Activated CD4-positive, alpha-beta T cell treated with anti-CD3 and anti-CD28 coated beads for 24 hours (primary cell): ENCODE results near the gene LCORL.
"Not testable (repeated sequence)": the region's sequence is repeated elsewhere in the genome, so short reads cannot be mapped to it uniquely, and the experiment has no call there.

Experiments
- DNase-seq, 2 donors: peaks; one replicate each; pipeline ENCODE4 v3.0.0-alpha.2; 2020; ENCODE audit warnings: low read depth in 2 of 2

Gene LCORL

DNA sequence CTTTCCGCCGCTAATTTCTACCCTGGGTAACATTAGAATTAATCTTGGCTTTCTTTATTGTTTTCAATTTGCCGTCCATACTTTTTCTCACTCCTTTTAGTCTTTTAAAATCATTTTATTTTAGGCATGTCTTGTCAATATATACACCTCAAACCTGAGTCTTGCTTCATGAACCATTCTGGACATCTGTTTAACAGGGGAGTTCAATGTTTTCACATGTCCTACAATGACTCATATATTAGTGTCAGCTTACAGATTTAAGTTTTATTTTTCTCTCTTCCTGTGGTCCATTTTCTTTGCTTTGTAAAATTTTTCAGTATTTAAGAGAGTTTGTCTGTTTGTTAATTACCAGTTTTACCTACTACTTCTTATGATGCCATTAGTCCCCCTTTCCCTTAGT lies 89.5 kb downstream of the LCORL start:
- DNase-seq = no peak

GRCh38 chr4:17930256-17930655 lies 91.3 kb downstream of the LCORL start:
- no peak for DNase-seq

DNA sequence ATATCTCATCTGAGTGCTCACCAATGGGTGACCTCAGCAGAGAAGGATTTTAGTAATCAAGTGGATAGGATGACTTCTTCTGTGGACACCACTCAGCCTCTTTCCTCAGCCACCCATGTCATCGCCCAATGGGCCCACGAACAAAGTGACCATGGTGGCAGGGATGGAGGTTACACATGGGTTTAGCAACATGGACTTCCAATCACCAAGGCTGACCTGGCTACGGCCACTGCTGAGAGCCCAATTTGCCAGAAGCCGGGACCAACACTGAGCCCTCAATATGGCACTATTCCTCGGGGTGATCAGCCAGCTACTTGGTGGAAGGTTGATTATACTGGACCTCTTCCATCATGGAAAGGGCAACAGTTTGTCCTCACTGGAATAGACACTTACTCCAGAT lies 97.4 kb downstream of the LCORL start:
- DNase-seq = no peak

DNA sequence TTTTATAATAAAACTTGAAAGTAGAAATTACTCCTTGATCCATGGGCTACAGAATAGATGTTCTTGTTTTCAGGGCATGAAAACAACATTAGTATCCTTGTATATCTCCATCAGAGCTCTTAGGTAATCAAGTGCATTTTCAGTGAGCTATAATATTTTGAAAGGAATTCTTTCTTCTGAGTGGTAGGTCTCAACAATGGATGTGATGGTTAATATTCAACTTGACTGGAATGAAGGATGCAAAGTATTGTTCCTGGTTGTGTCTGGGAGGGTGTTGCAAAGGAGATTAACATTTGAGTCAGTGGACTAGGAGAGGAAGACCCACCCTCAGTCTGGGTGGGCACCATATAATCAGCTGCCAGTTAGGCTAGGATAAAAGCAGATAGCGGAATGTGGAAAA lies 100.1 kb downstream of the LCORL start:
- DNase-seq = no peak

- DNase-seq = no peak
Observed at GRCh38 chr4:17920681-17921080, 100.9 kb downstream of the LCORL start.

- DNase-seq = no peak
Observed at GRCh38 chr4:17915439-17915838, 106.1 kb downstream of the LCORL start.

- DNase-seq = no peak
Observed at GRCh38 chr4:17912011-17912410, 109.5 kb downstream of the LCORL start.

DNA sequence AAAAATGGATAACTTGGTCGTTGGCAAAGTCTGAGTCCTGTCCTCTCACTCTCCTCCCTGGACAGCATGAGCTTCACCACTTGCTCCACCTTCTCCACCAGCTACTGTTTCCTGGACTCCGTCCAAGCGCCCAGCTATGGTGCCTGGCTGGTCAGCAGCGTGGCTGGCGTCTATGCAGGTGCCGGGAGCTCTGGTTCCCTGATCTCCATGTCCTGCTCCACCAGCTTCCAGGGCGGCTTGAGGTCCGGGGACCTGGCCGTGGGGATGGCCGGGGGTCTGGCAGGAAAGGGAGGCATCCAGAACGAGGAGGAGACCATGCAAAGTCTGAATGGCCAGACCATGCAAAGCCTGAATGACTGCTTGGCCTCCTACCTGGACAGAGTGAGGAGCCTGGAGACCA lies 109.9 kb downstream of the LCORL start:
- DNase-seq = no peak

GRCh38 chr4:17898553-17899055 lies 123.0 kb downstream of the LCORL start:
- DNase-seq = no peak

GRCh38 chr4:17895481-17895880 lies 126.1 kb downstream of the LCORL start:
- DNase-seq = no peak

DNA sequence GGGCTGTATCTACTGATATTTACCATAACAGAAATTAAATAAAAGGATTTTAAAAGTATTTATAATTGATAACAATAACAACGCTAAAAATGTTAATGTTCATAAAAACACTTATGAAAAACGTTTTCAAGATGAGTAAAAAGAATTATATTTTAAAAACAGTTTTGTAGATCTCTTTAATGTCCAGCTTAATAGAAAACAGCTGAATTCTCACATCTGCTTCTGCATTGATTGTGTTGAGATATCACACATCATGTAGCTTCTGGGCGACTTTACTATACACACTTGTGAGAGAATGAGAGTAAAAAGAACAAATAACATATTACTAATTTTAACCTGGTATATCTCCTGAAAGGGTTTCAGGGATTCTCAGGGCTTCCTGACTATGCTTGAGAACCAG lies 127.1 kb downstream of the LCORL start:
- DNase-seq = no peak

DNA sequence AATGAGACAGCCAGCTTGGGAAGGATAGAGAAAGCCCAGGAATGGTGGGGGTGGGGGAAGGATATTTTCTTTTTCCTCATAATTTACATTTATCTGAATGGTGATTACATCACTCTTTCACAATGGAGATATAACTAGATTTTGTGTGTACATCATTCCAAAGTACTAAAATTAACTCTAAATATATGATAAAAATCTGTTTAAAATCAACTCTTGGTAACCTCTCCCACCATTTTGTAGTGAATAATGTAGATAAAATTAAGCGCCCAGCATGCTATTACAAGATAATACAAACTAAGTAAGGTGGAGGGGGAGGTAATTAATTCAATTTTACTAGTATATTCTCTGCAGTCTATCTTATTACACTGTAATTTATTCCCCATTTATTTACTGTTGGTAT lies 131.9 kb downstream of the LCORL start:
- no peak for DNase-seq

DNA sequence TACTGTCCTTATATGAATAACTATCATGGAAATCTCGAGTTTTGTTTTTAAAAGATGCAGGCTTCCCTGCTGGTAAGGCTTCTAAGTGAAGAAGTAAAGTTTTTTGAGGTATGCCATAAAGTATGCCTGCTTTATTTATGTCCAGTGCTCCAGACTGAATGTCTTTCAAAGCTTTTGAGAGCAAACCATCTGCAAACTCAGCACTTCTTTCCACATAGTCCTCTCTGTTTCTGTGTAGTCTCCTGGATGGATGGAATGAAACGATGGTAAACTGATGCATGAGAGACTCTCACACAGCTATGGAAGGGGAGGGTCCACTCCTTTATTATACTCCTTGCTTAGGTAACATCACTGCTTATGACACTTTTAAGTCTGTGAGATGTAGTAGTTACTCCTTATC lies 137.0 kb downstream of the LCORL start:
- no peak for DNase-seq

- DNase-seq = no peak
Observed at GRCh38 chr4:17884063-17884462, 137.5 kb downstream of the LCORL start.

DNA sequence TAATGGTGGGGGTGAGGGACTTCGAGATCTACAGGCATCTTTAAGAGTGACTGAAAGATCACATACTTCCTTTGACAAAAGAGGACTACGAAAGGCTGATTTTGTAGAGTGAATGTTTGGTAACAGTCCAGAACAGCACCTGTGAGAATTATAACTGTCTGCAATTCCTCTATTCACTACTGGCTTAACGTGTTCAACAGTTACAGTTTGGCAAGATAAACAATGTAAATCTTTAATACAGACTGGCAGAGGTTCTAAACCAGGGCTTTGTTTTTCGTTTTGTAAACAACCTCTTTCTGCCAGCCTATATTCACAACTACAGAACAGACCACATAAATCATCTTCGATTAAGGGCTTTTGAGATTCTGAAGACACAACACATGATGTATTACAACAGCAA lies 143.9 kb downstream of the LCORL start:
- DNase-seq = no peak

GRCh38 chr4:17876943-17877342 lies 144.6 kb downstream of the LCORL start:
- DNase-seq = no peak

- DNase-seq = no peak
Observed at GRCh38 chr4:17875402-17876070, 146.0 kb downstream of the LCORL start.

GRCh38 chr4:17869327-17869726 lies 152.2 kb downstream of the LCORL start:
- no peak for DNase-seq

GRCh38 chr4:17867276-17867675 lies 154.3 kb downstream of the LCORL start:
- no peak for DNase-seq

- DNase-seq = no peak
Observed at GRCh38 chr4:17866810-17867209, 154.7 kb downstream of the LCORL start.

GRCh38 chr4:17865866-17866363 lies 155.6 kb downstream of the LCORL start:
- DNase-seq = no peak

DNA sequence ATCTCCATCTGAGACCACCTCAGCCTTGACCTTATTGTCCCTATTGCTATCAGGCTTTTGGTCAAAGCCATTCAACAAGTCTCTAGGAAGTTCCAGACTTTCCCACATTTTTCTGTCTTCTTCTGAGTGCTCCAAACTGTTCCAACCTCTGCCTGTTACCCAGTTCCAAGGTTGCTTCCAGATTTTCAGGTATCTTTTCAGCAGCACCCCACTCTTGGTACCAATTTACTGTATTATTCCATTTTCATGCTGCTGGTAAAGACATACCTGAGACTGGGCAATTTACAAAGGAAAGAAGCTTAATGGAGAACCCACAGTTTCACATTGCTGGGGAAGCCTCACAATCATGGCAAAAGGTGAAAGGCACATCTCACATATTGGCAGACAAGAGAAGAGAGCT lies 159.6 kb downstream of the LCORL start:
- DNase-seq = not testable (repeated sequence)

DNA sequence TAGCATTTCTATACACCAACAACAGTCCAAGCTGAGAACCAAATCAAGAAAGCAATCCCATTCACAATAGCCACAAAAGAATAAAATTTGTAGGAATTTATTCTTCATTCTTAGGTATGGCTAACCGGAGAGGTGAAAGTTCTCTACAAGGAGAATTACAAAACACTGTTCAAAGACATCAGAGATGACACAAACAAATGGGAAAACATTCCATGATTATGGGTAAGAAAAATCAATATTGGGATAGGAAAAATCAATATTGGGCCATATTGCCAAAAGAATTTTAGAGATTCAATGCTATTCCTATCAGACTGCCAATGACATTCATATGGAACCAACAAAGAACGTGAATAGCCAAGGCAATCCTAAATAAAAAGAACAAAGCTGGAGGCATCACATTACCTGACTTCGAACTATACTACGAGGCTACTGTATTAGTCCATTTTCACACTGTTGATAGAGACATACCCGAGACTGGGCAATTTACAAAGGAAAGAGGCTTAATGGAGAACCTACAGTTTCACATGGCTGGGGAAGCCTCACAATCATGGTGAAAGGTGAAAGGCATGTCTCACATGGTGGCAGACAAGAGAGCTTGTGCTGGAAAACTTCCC lies 161.7 kb downstream of the LCORL start:
- no peak for DNase-seq

- DNase-seq = no peak
Observed at GRCh38 chr4:17854036-17854435, 167.5 kb downstream of the LCORL start.
